PFSK-1 (cell line): ENCODE measurements around the gene TIMM10.

Experiments used
- FOXP2 ChIP-seq: optimal IDR thresholded peaks from 2 replicates; pipeline ENCODE3; 2011; ENCODE audit warnings: borderline replicate concordance, control low read depth, inconsistent platforms; ENCODE audit not compliant: insufficient read depth; ENCODE audit errors: extremely low read length, extremely low read depth
- POLR2AphosphoS5 ChIP-seq: IDR thresholded peaks from 2 replicates; pipeline ENCODE4 v1.6.1; 2012; ENCODE audit warnings: low read depth, mild to moderate bottlenecking, control low read depth, low read length, moderate library complexity
- SIN3A ChIP-seq: IDR thresholded peaks from 2 replicates; pipeline ENCODE4 v1.6.1; 2012; ENCODE audit warnings: mild to moderate bottlenecking, low read length, moderate library complexity, borderline replicate concordance; ENCODE audit not compliant: insufficient read depth

DNA sequence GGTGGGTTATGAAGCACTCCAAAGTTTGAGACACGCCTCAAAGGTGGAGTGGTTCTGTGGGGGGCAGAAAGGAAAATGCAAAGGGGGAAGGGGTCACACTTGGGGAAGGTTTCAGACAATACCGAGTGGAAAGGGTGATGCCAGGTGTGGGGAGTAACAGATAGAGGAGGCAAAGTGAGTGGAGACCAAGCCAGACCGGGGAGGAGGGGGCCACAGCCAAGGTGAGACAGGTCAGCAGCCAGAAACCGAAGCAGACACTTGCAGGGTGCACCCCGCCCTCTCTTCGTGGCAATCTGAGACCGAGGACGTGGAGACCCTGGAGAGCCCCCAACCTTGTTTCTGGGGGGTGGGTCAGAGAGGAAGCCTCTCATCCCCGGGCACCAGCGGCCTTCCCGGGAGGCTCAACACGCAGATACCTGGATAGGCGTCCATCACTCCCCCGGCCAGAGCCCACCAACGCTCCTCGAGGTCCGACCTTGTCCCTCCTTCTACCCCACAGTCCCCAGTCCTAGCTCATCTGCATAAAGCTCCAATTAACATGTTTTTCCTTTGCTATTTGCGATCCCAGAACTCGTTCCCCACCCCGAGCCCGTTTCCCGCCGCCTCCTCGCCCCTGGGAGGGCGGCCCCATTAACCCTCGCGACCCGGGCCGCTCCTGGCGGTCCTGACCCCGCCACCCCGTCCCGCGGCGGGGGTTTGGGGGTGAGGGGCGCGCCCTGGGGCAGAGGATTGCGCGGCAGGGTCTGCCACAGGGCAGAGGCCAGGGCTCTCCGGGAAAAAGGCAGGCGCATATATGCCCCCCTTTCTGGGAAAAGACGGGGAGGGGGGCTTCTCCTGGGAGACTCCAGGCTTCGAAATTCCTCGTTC lies 48.4 kb downstream of the TIMM10 start:
- TF ChIP-seq POLR2AphosphoS5 (no peak), FOXP2 (no peak), SIN3A (no peak)
